Vagina (tissue), 2 donors: Measurements from ENCODE around the gene PTPRF.

ENCODE experiments used
- POLR2A ChIP-seq, 2 donors: fragments of 450-650 bp; IDR thresholded peaks; one replicate each; pipeline ENCODE4 v1.6.1; 2017; ENCODE audit warnings: antibody characterized with exemption in 2 of 2, mild to moderate bottlenecking in 2 of 2, moderate library complexity in 2 of 2
- POLR2AphosphoS5 ChIP-seq, 2 donors: sonication (generic); formaldehyde crosslinking; IDR thresholded peaks; one replicate each; pipeline ENCODE4 v1.9.0; 2017; ENCODE audit warnings: antibody characterized with exemption in 2 of 2, mild to moderate bottlenecking in 2 of 2, low read depth in 1 of 2; ENCODE audit not compliant: insufficient read depth in 1 of 2
- TF ChIP-seq, protein P1 (sequence below), 3 experiments: fragments of 450-650 bp in 2 of 3; fragments of 200-600 bp in 1 of 3; sonication (generic) in 1 of 3; IDR thresholded peaks; one replicate each; pipeline ENCODE4 v1.5.1; 2017 to 2019; ENCODE audit warnings: antibody characterized with exemption in 3 of 3, mild to moderate bottlenecking in 2 of 3, moderate library complexity in 2 of 3

DNA sequence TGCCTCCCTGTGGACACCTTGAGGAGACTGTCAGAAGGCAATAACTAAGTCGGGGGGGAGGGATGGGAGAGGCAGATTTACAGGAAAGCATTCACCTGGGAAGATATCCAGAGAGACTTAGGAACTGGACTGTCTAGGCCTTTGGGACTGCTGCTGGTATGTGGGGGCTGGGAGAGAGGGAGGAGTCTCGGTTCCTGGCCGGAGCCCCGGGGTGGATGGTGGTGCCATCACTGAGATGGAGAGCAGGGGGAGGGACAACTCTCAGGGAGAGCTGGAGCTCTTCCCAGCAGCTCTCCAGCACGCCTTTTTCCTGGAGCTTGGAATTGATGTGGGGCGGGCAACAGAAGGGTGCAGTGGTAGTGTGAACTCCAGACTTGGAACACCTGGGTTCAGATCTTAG is 22.1 kb downstream of the PTPRF start:
- TF ChIP-seq, protein P1, sequence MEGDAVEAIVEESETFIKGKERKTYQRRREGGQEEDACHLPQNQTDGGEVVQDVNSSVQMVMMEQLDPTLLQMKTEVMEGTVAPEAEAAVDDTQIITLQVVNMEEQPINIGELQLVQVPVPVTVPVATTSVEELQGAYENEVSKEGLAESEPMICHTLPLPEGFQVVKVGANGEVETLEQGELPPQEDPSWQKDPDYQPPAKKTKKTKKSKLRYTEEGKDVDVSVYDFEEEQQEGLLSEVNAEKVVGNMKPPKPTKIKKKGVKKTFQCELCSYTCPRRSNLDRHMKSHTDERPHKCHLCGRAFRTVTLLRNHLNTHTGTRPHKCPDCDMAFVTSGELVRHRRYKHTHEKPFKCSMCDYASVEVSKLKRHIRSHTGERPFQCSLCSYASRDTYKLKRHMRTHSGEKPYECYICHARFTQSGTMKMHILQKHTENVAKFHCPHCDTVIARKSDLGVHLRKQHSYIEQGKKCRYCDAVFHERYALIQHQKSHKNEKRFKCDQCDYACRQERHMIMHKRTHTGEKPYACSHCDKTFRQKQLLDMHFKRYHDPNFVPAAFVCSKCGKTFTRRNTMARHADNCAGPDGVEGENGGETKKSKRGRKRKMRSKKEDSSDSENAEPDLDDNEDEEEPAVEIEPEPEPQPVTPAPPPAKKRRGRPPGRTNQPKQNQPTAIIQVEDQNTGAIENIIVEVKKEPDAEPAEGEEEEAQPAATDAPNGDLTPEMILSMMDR (IDR thresholded peaks at IDR 0.05) = no peak
- peak in 1 of 2 donors; percentile 44 for TF ChIP-seq POLR2AphosphoS5 (IDR thresholded peaks at IDR 0.05; ENCODE audit: insufficient read depth in 1 of 2, low read depth in 1 of 2)
- no peak for TF ChIP-seq POLR2A (IDR thresholded peaks at IDR 0.05)
